PC-9 (cell line): Measurements from ENCODE around the gene RALGAPB. TPM values are rescaled to one million over a fixed set of nuclear protein-coding genes. Genes with fewer than 3 reads are reported as not detected.

Experiments used
- BruUV-seq: library from RNA; stranded (reverse); fragments of 400-500 nt; replicated peaks from 2 replicates; lab custom pipeline; 2021; lab: Mats Ljungman, UMichigan
- CTCF ChIA-PET: fragments of 300-600 bp; sonication (Branson Sonifier 250); formaldehyde crosslinking; loops from one replicate; lab custom pipeline; 2022; ENCODE audit warnings: antibody characterized with exemption; lab: Charles Lee
- POLR2A ChIA-PET: fragments of 300-600 bp; sonication (Branson Sonifier 250); formaldehyde crosslinking; loops from one replicate; lab custom pipeline; 2022; ENCODE audit warnings: antibody characterized with exemption; ENCODE audit not compliant: unreplicated experiment; lab: Charles Lee
- DNase-seq, 2 experiments: peaks; one replicate each; pipeline versions ENCODE4 v3.0.0 to v3.0.0-alpha.2; 2015 to 2022; ENCODE audit warnings: mixed read lengths in 1 of 2
- H2AFZ ChIP-seq: fragments of 200-600 bp; sonication (generic); 2 replicates; pipeline ENCODE4 v1.8.1; 2017; ENCODE audit warnings: antibody characterized with exemption
- H3F3A ChIP-seq: fragments of 200-600 bp; sonication (generic); 2 replicates; pipeline ENCODE4 v1.8.1; 2017; ENCODE audit warnings: antibody characterized with exemption, mild to moderate bottlenecking, low read depth; ENCODE audit not compliant: insufficient read depth
- H3K27ac ChIP-seq: fragments of 200-600 bp; sonication (generic); 2 replicates; pipeline ENCODE4 v1.6.1; 2016; ENCODE audit warnings: mixed run types
- H3K27me3 ChIP-seq: fragments of 200-600 bp; sonication (generic); 2 replicates; pipeline ENCODE4 v1.6.1; 2016; ENCODE audit warnings: low read depth, mixed run types; ENCODE audit not compliant: insufficient read depth
- H3K36me3 ChIP-seq: fragments of 200-600 bp; sonication (generic); 2 replicates; pipeline ENCODE4 v1.6.1; 2016; ENCODE audit warnings: low read depth, mixed run types
- H3K4me1 ChIP-seq: fragments of 200-600 bp; sonication (generic); replicated peaks from 2 replicates; pipeline ENCODE4 v1.6.1; 2016; ENCODE audit warnings: mixed run types; ENCODE audit not compliant: insufficient read depth
- H3K4me2 ChIP-seq: fragments of 200-600 bp; sonication (generic); 2 replicates; pipeline ENCODE4 v1.6.1; 2017; ENCODE audit warnings: mixed run types
- H3K4me3 ChIP-seq: fragments of 200-600 bp; sonication (generic); 2 replicates; pipeline ENCODE4 v1.6.1; 2016; ENCODE audit warnings: mixed run types
- H3K79me2 ChIP-seq: fragments of 200-600 bp; sonication (generic); 2 replicates; pipeline ENCODE4 v1.6.1; 2017; ENCODE audit warnings: low read depth, mixed run types
- H3K9me2 ChIP-seq: fragments of 200-600 bp; sonication (generic); 2 replicates; pipeline ENCODE4 v1.8.1; 2017; ENCODE audit warnings: mild to moderate bottlenecking; ENCODE audit not compliant: insufficient read depth
- H3K9me3 ChIP-seq: fragments of 200-600 bp; sonication (generic); 2 replicates; pipeline ENCODE4 v1.8.1; 2016; ENCODE audit warnings: low read depth; ENCODE audit not compliant: insufficient read depth
- H4K20me1 ChIP-seq: fragments of 200-600 bp; sonication (generic); 2 replicates; pipeline ENCODE4 v1.8.1; 2017; ENCODE audit not compliant: insufficient read depth
- EZH2 ChIP-seq: fragments of 200-600 bp; sonication (generic); IDR thresholded peaks from 2 replicates; pipeline ENCODE4 v1.8.0; 2017; ENCODE audit warnings: antibody characterized with exemption, low read depth
- intact Hi-C: fragments of 100-400 bp; cut with micrococcal nuclease; formaldehyde crosslinking; loops from one replicate; pipeline ENCODE4 v1.10.0; 2022; ENCODE audit not compliant: unreplicated experiment
- total RNA-seq: library from RNA; stranded (reverse); gene quantifications from 2 replicates; pipeline ENCODE4 v1.2.3, GENCODE V29; 2021
- TF ChIP-seq, protein P1 (sequence below): fragments of 200-600 bp; sonication (generic); conservative IDR thresholded peaks from 2 replicates; pipeline ENCODE4 v1.6.1; 2017; ENCODE audit warnings: mixed run types, antibody characterized with exemption, mild to moderate bottlenecking, moderate library complexity

The RALGAPB gene
- total RNA-seq, 1 experiment from 2014 or later, result 40.2 TPM

DNA sequence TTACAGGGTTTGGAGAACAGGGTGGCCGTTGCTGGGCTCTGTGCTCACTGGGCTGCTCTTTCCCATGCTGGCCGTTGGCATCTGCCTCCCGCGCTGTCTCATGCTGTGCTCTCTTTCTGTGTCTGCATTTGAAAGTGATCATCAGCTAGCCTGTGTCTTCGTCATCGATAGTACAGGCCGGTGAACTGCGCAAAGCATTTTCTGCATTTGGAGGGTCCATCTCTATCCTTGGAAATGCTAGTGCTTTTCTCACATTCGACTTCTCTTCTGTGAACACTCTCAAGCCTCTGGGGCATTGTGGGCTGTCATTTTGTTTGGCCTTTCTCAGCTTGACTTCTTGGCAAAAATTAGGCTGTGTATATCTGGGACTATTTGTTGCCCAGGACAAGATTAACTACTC is 30.7 kb upstream of the RALGAPB start:
- no peaks in the 10 kb centered on the region for H3K9me3 ChIP-seq
- no peak overlapping the region for H3K4me2 ChIP-seq
- no peak overlapping the region for H3K27ac ChIP-seq
- H2AFZ ChIP-seq, result no peak overlapping the region
- H3K27me3 ChIP-seq, result no peaks in the 10 kb centered on the region
- H4K20me1 ChIP-seq, result no peaks in the 10 kb centered on the region
- H3K4me1 ChIP-seq, result no peaks in the 10 kb centered on the region
- H3K79me2 ChIP-seq, result peaks cover 4% of the 10 kb centered on the region
- ChIA-PET CTCF (interaction anchor here (1.3 kb wide), 1 partner anchor 31 kb away, joined by 3 read pairs; the partner anchor contains the start of gene RALGAPB), POLR2A (no interaction called here)
- TF ChIP-seq, protein P1, sequence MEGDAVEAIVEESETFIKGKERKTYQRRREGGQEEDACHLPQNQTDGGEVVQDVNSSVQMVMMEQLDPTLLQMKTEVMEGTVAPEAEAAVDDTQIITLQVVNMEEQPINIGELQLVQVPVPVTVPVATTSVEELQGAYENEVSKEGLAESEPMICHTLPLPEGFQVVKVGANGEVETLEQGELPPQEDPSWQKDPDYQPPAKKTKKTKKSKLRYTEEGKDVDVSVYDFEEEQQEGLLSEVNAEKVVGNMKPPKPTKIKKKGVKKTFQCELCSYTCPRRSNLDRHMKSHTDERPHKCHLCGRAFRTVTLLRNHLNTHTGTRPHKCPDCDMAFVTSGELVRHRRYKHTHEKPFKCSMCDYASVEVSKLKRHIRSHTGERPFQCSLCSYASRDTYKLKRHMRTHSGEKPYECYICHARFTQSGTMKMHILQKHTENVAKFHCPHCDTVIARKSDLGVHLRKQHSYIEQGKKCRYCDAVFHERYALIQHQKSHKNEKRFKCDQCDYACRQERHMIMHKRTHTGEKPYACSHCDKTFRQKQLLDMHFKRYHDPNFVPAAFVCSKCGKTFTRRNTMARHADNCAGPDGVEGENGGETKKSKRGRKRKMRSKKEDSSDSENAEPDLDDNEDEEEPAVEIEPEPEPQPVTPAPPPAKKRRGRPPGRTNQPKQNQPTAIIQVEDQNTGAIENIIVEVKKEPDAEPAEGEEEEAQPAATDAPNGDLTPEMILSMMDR, result no peak
- no peak for TF ChIP-seq EZH2
- no peak overlapping the region for H3K4me3 ChIP-seq
- H3K36me3 ChIP-seq, result no peaks in the 10 kb centered on the region
- H3K9me2 ChIP-seq, result no peaks in the 10 kb centered on the region
- DNase-seq, result no peak
- no peaks in the 10 kb centered on the region for H3F3A ChIP-seq
- intact Hi-C loops, result no loop called here
- BruUV-seq, result no TSS peak

- intact Hi-C loops, result no loop called here
- Histone ChIP-seq H4K20me1 (no peaks in the 10 kb centered on the region), H3K27ac (no peak overlapping the region), H3K79me2 (peaks cover 13% of the 10 kb centered on the region), H3K4me1 (no peaks in the 10 kb centered on the region), H3K9me3 (no peaks in the 10 kb centered on the region), H2AFZ (no peak overlapping the region), H3K36me3 (no peaks in the 10 kb centered on the region; the same call in 1 of the 2 replicates), H3K4me2 (no peak overlapping the region), H3F3A (no peaks in the 10 kb centered on the region), H3K9me2 (no peaks in the 10 kb centered on the region), H3K27me3 (no peaks in the 10 kb centered on the region), H3K4me3 (no peak overlapping the region)
- BruUV-seq, result no TSS peak
- CTCF ChIA-PET, result interaction anchor here (0.8 kb wide), 1 partner anchor 10 kb away, joined by 3 read pairs; the partner anchor contains the start of gene SNHG17
- POLR2A ChIA-PET, result no interaction called here
- DNase-seq, result no peak
- no peak for TF ChIP-seq EZH2
- TF ChIP-seq, protein P1, result no peak
Observed at GRCh38 chr20:38445381-38445796, 27.3 kb upstream of the RALGAPB start.

DNA sequence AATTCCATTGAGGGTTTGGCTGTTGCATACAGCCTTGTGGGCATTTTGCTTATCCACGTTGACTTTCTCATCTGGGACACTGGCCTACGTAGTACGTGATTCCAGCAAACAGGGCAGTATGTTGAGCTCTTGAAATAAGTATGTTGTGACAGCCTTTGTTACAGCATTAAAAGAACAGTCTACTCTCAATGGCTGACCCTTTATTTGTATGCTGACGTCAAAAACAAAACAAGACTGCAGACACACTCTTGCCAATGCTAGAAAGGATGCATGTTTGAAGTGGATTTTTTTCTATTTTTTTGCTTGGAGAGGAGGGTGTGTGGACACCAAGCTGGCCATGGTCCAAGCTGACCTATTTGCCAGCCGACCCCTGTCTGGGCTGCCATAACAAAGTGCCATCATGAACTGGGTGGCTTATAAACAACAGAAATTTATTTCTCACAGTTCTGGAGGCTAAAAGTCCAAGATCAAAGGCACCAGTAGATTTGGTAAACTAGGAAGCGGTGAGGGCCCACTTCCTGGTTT is 26.7 kb upstream of the RALGAPB start:
- H3K79me2 ChIP-seq, result peaks cover 13% of the 10 kb centered on the region
- H3K9me2 ChIP-seq, result no peaks in the 10 kb centered on the region
- peak overlapping the region; percentile 86; the same call in 1 of the 2 replicates for H3K4me2 ChIP-seq
- H3K4me3 ChIP-seq, result peak overlapping the region; percentile 89; the same call in 1 of the 2 replicates
- DNase-seq, result no peak
- BruUV-seq, result no TSS peak
- intact Hi-C loops, result loop anchor here (1.0 kb wide), 2 partner anchors 11 to 26 kb away; partner anchors contain the start of genes RALGAPB and SNHG17
- POLR2A ChIA-PET, result interaction anchor here (0.6 to 0.7 kb wide), 3 partner anchors 11 to 1067 kb away, joined by 3 to 7 read pairs (median 4); partner anchors contain the start of genes RALGAPB and SNHG17
- no peaks in the 10 kb centered on the region; the same call in 1 of the 2 replicates for H3K36me3 ChIP-seq
- no peaks in the 10 kb centered on the region for H3K4me1 ChIP-seq
- H3K27me3 ChIP-seq, result no peaks in the 10 kb centered on the region
- no peak overlapping the region for H3K27ac ChIP-seq
- CTCF ChIA-PET, result interaction anchor here (0.8 to 1.9 kb wide), 2 partner anchors 11 to 26 kb away, joined by 3 to 10 read pairs; partner anchors contain the start of genes RALGAPB and SNHG17
- H3K9me3 ChIP-seq, result no peaks in the 10 kb centered on the region
- TF ChIP-seq, protein P1, result no peak
- no peak for TF ChIP-seq EZH2
- no peaks in the 10 kb centered on the region for H4K20me1 ChIP-seq
- peak overlapping the region; percentile 59; the same call in 1 of the 2 replicates for H2AFZ ChIP-seq
- no peaks in the 10 kb centered on the region for H3F3A ChIP-seq
